ENCODE data around the gene TUBGCP6.

- TF ChIP-seq CTCF (IDR thresholded peaks at IDR 0.05) (no peak), POLR2A (IDR thresholded peaks at IDR 0.05) (no peak)
Observed at GRCh38 chr22:50208430-50208938, 36.3 kb downstream of the TUBGCP6 start.

All from heart left ventricle (tissue), 13 donors.